AG09309 (cell line): ENCODE data around the gene OVAAL.

Source experiments
- DNase-seq: peaks from one replicate; pipeline ENCODE4 v3.0.0-alpha.2; 2010; ENCODE audit warnings: low read depth
- H3K4me3 ChIP-seq: 2 replicates; pipeline ENCODE4 v1.5.1; 2011; ENCODE audit warnings: mild to moderate bottlenecking, low read depth, low read length, moderate library complexity; ENCODE audit not compliant: control insufficient read depth
- CTCF ChIP-seq: IDR thresholded peaks from 2 replicates; pipeline ENCODE4 v1.5.1; 2011; ENCODE audit warnings: mild to moderate bottlenecking, low read depth, low read length, inconsistent platforms; ENCODE audit not compliant: insufficient read depth, control insufficient read depth; ENCODE audit errors: missing control alignments

OVAAL gene

GRCh38 chr1:180558664-180559063 lies at the start of gene OVAAL:
Gene OVAAL, plus strand, starts transcription at chr1:180558964.
- no peak for DNase-seq
- no peak within 1 kb of the TSS for H3K4me3 ChIP-seq
- no peak for TF ChIP-seq CTCF

- TF ChIP-seq CTCF: no peak
- DNase-seq: no peak
- H3K4me3 ChIP-seq: no peak overlapping the region
These were observed 47.9 kb upstream of the OVAAL start for GRCh38 chr1:180510882-180511281.

GRCh38 chr1:180513531-180513930 lies 45.2 kb upstream of the OVAAL start:
- DNase-seq: no peak
- TF ChIP-seq CTCF: no peak
- H3K4me3 ChIP-seq: no peak overlapping the region

- no peak overlapping the region for H3K4me3 ChIP-seq
- no peak for TF ChIP-seq CTCF
- DNase-seq: no peak
These were observed 43.4 kb upstream of the OVAAL start for GRCh38 chr1:180515364-180515763.

GRCh38 chr1:180515857-180516388 lies 42.8 kb upstream of the OVAAL start:
- peak; percentile 32 for DNase-seq
- TF ChIP-seq CTCF: peak; percentile 83
- H3K4me3 ChIP-seq: no peak overlapping the region

- no peak for TF ChIP-seq CTCF
- DNase-seq: no peak
- no peak overlapping the region for H3K4me3 ChIP-seq
These were observed 38.9 kb upstream of the OVAAL start for GRCh38 chr1:180519846-180520245.
